Activated CD8-positive, alpha-beta T cell treated with anti-CD3 and anti-CD28 coated beads for 36 hours (primary cell): ENCODE data around the gene PITPNC1. TPM values are rescaled to one million over a fixed set of nuclear protein-coding genes. Genes with fewer than 3 reads are reported as not detected.
A peak's percentile ranks its signal among the peaks of the same experiment; 100 is the strongest.

Source experiments
- ATAC-seq: fragments of 200-7000 bp; cut with Tn5 transposase; one replicate; pipeline ENCODE4 v1.10.0; 2021; ENCODE audit warnings: mild to moderate bottlenecking, moderate library complexity
- CTCF ChIA-PET: fragments of 350-600 bp; sonication (Branson Sonifier 250); formaldehyde crosslinking; loops from one replicate; lab custom pipeline; 2021; ENCODE audit warnings: antibody characterized with exemption; lab: Charles Lee
- POLR2A ChIA-PET: fragments of 350-600 bp; sonication (Branson Sonifier 250); formaldehyde crosslinking; loops from one replicate; lab custom pipeline; 2021; ENCODE audit warnings: antibody characterized with exemption; lab: Charles Lee
- DNase-seq: peaks from one replicate; pipeline ENCODE4 v3.0.0-alpha.2; 2020
- H3K27ac Mint-ChIP-seq: one replicate; pipeline ENCODE4 v1.8.0; 2021; ENCODE audit warnings: mild to moderate bottlenecking, mixed read lengths
- H3K27me3 Mint-ChIP-seq: one replicate; pipeline ENCODE4 v1.8.0; 2021; ENCODE audit warnings: mixed read lengths
- H3K36me3 Mint-ChIP-seq: one replicate; pipeline ENCODE4 v1.8.0; 2021; ENCODE audit warnings: low read depth, mixed read lengths
- H3K4me1 Mint-ChIP-seq: one replicate; pipeline ENCODE4 v1.8.0; 2021; ENCODE audit warnings: low read depth, mixed read lengths
- H3K4me3 Mint-ChIP-seq: one replicate; pipeline ENCODE4 v1.8.0; 2021; ENCODE audit warnings: mild to moderate bottlenecking, moderate library complexity, mixed read lengths
- H3K9me3 Mint-ChIP-seq: one replicate; pipeline ENCODE4 v1.8.0; 2021; ENCODE audit warnings: mixed read lengths
- CTCF ChIP-seq: fragments of 200-600 bp; IDR thresholded peaks from one replicate; pipeline ENCODE4 v1.8.0; 2022; ENCODE audit warnings: antibody characterized with exemption, mild to moderate bottlenecking
- intact Hi-C: fragments of 100-400 bp; cut with micrococcal nuclease; formaldehyde crosslinking; loops from one replicate; pipeline ENCODE4 v1.10.0; 2022
- total RNA-seq, 2 experiments: library from RNA; stranded (reverse); gene quantifications; one replicate each; pipeline ENCODE4 v1.2.3, GENCODE V29; 2021

Gene PITPNC1
- total RNA-seq, 2 experiments from 2014 or later, result 51.8 to 56.3 TPM

- no peaks in the 10 kb centered on the region for H3K9me3 Mint-ChIP-seq
- ATAC-seq, result no peak
- no peak for TF ChIP-seq CTCF
- no peaks in the 10 kb centered on the region for H3K27me3 Mint-ChIP-seq
- H3K36me3 Mint-ChIP-seq, result peaks cover 9% of the 10 kb centered on the region
- ChIA-PET CTCF (interaction anchor here (1.0 kb wide), 1 partner anchor 174 kb away, joined by 4 read pairs; no protein-coding TSS in a partner anchor), POLR2A (no interaction called here)
- H3K4me3 Mint-ChIP-seq, result no peak overlapping the region
- H3K27ac Mint-ChIP-seq, result peak overlapping the region; percentile 35
- peaks cover 29% of the 10 kb centered on the region for H3K4me1 Mint-ChIP-seq
- intact Hi-C loops, result no loop called here
- no peak for DNase-seq
Observed at GRCh38 chr17:67549820-67550219, 172.7 kb downstream of the PITPNC1 start.

GRCh38 chr17:67554634-67555033 lies 177.6 kb downstream of the PITPNC1 start:
- Mint-ChIP-seq H3K27me3 (no peaks in the 10 kb centered on the region), H3K4me3 (no peak overlapping the region), H3K27ac (no peak overlapping the region), H3K36me3 (peaks cover 33% of the 10 kb centered on the region), H3K4me1 (peaks cover 16% of the 10 kb centered on the region), H3K9me3 (peaks cover 6% of the 10 kb centered on the region)
- CTCF ChIA-PET, result no interaction called here
- POLR2A ChIA-PET, result no interaction called here
- DNase-seq (no peak), ATAC-seq (no peak)
- TF ChIP-seq CTCF, result no peak
- intact Hi-C loops, result no loop called here

GRCh38 chr17:67555855-67556254 lies 178.8 kb downstream of the PITPNC1 start:
- H3K27me3 Mint-ChIP-seq, result no peaks in the 10 kb centered on the region
- H3K4me1 Mint-ChIP-seq, result peaks cover 10% of the 10 kb centered on the region
- peaks cover 33% of the 10 kb centered on the region for H3K36me3 Mint-ChIP-seq
- H3K27ac Mint-ChIP-seq, result peak overlapping the region; percentile 39
- ATAC-seq (no peak), DNase-seq (no peak)
- no peak for TF ChIP-seq CTCF
- peaks cover 6% of the 10 kb centered on the region for H3K9me3 Mint-ChIP-seq
- H3K4me3 Mint-ChIP-seq, result no peak overlapping the region
- intact Hi-C loops, result no loop called here
- CTCF ChIA-PET, result no interaction called here
- POLR2A ChIA-PET, result no interaction called here

- POLR2A ChIA-PET, result interaction anchor here (1.3 kb wide), 1 partner anchor 14 kb away, joined by 3 read pairs; no protein-coding TSS in a partner anchor
- CTCF ChIA-PET, result interaction anchor here (1.3 kb wide), 1 partner anchor 46 kb away, joined by 3 read pairs; no protein-coding TSS in a partner anchor
- Mint-ChIP-seq H3K27me3 (no peaks in the 10 kb centered on the region), H3K36me3 (peaks cover 31% of the 10 kb centered on the region), H3K4me3 (no peak overlapping the region), H3K9me3 (peaks cover 6% of the 10 kb centered on the region), H3K4me1 (peaks cover 5% of the 10 kb centered on the region), H3K27ac (no peak overlapping the region)
- intact Hi-C loops, result no loop called here
- no peak for DNase-seq
- no peak for TF ChIP-seq CTCF
- no peak for ATAC-seq
Observed at GRCh38 chr17:67557052-67557845, 180.2 kb downstream of the PITPNC1 start.

GRCh38 chr17:67557921-67558320 lies 180.8 kb downstream of the PITPNC1 start:
- Mint-ChIP-seq H3K9me3 (peaks cover 6% of the 10 kb centered on the region), H3K4me3 (no peak overlapping the region), H3K4me1 (peaks cover 7% of the 10 kb centered on the region), H3K27me3 (no peaks in the 10 kb centered on the region), H3K36me3 (peaks cover 33% of the 10 kb centered on the region), H3K27ac (no peak overlapping the region)
- DNase-seq (no peak), ATAC-seq (no peak)
- ChIA-PET POLR2A (interaction anchor here (1.3 kb wide), 1 partner anchor 13 kb away, joined by 3 read pairs; no protein-coding TSS in a partner anchor), CTCF (interaction anchor here (1.3 to 1.4 kb wide), 2 partner anchors 13 to 45 kb away, joined by 3 to 5 read pairs; no protein-coding TSS in a partner anchor)
- TF ChIP-seq CTCF, result no peak
- intact Hi-C loops, result no loop called here
